ENCODE measurements around the gene SLC1A2. TPM values are rescaled to one million over a fixed set of nuclear protein-coding genes. Genes with fewer than 3 reads are reported as not detected.
A peak's percentile ranks its signal among the peaks of the same experiment; 100 is the strongest.

The SLC1A2 gene
- total and polyA plus RNA-seq, 2 donors (not counting 3 experiments of a cell fraction or from before 2014, with no cell fraction given) = not detected

DNA sequence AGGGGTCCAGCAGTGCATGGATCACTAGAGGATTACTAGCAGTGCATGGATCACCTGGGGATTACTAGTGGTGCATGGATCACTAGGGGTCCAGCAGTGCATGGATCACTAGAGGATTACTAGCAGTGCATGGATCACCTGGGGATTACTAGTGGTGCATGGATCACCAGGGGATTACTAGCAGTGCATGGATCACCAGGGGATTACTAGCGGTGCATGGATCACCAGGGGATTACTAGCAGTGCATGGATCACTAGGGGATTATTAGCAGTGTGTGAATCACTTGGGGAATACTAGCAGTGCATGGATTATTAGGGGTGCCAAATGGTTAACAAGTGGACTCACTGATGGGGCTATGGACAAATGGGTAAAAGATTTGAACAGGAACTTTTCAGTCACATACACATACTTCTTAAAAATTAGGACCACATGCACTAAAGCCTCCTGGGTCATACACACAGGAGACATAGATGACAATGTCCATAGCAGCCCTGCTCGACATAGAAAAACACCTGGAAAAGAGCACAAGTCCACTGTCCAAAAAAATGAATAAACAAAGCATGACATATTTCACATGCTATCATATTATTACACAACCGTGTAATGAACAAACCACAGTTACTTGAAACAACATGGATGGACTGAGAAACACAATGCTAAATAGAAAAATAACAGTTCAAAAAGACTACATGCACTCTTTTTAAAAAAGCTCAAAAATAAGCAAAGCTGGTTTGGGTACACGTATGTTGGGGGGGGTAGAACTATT is 170.6 kb downstream of the SLC1A2 start:
- intact Hi-C loops (cut with micrococcal nuclease) (no loop called here), dilution Hi-C loops (cut with MboI; ENCODE audit: extremely low pct_ligation_motif_present, low sequenced_read_pairs) (no loop called here)
- DNase-seq (ENCODE audit: low read depth, low spot score) (peak; percentile 9), FAIRE-seq (peak; percentile 8)
- H4K20me1 ChIP-seq (replicated peaks; ENCODE audit: control insufficient read depth, extremely low read depth, insufficient read depth, low read length) = no peaks in the 10 kb centered on the region
- H3K36me3 ChIP-seq (ENCODE audit: control insufficient read depth in 2 of 2, extremely low read depth in 1 of 2, insufficient read depth in 2 of 2, low read length in 2 of 2) = no peaks in the 10 kb centered on the region
- no peak overlapping the region for H3K27ac ChIP-seq (ENCODE audit: insufficient read depth, low read depth, low read length)
- no TSS peak for BruUV-seq (replicated peaks)
- no peak overlapping the region for H3K9ac ChIP-seq (replicated peaks; ENCODE audit: extremely low read depth, insufficient read depth, low read length)
- no peaks in the 10 kb centered on the region for H3K9me1 ChIP-seq (replicated peaks; ENCODE audit: control insufficient read depth, extremely low read depth, insufficient read depth, low read length)
- no peaks in the 10 kb centered on the region for H3K9me3 ChIP-seq (replicated peaks; ENCODE audit: control insufficient read depth, insufficient read depth, low read length)
- POLR2A ChIA-PET = no interaction called here
- H3K4me1 ChIP-seq (ENCODE audit: control insufficient read depth, extremely low read depth, insufficient read depth, low read length) = no peaks in the 10 kb centered on the region
- no peak overlapping the region for H2AFZ ChIP-seq (ENCODE audit: low read depth, low read length)
- no peak for TF ChIP-seq EZH2 (IDR thresholded peaks at IDR 0.05; ENCODE audit: borderline replicate concordance, low read depth, low read length, severe bottlenecking)
- CTCF ChIA-PET = no interaction called here
- H3K79me2 ChIP-seq (ENCODE audit: control insufficient read depth, insufficient read depth, low read length) = no peaks in the 10 kb centered on the region
- H3K27me3 ChIP-seq (ENCODE audit: control insufficient read depth in 2 of 2, insufficient read depth in 2 of 2, low read length in 2 of 2) = peaks cover 3 to 20% of the 10 kb centered on the region in 2 experiments
- H3K4me3 ChIP-seq (replicated peaks in 1 of 3; ENCODE audit: insufficient read depth in 1 of 3, low read depth in 1 of 3, low read length in 3 of 3) = no peak overlapping the region
- H3K4me2 ChIP-seq (ENCODE audit: insufficient read depth, low read length) = no peak overlapping the region

DNA sequence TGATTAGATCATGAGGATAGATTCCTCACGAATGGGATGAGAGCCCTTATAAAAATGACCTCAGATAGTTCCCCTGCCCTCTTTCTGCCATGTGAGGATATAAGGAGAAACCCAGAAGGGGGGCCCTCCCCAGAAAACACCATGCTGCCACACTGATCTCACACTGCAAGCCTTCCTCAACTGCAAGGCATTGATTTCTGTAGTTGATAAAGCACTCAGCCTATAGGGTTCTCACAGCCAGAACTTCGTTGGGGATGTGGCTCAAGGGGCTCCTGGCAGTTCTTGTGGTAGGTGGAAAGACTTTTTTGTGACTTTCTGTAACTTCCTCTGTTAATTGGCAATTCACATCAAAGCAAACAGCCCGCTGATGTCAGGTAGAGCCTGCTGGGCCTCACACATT is 171.5 kb downstream of the SLC1A2 start:
- H3K9me3 ChIP-seq (replicated peaks; ENCODE audit: control insufficient read depth, insufficient read depth, low read length) = no peaks in the 10 kb centered on the region
- CTCF ChIA-PET = interaction anchor here (1.1 kb wide), 1 partner anchor 13 kb away, joined by 3 read pairs; no protein-coding TSS in a partner anchor
- H3K36me3 ChIP-seq (ENCODE audit: control insufficient read depth in 2 of 2, extremely low read depth in 1 of 2, insufficient read depth in 2 of 2, low read length in 2 of 2) = no peaks in the 10 kb centered on the region
- no peaks in the 10 kb centered on the region for H4K20me1 ChIP-seq (replicated peaks; ENCODE audit: control insufficient read depth, extremely low read depth, insufficient read depth, low read length)
- TF ChIP-seq MYC (IDR thresholded peaks at IDR 0.05; ENCODE audit: low read depth, low read length) (no peak), JUN (IDR thresholded peaks at IDR 0.05; ENCODE audit: borderline replicate concordance, insufficient read depth, insufficient read length, low read depth) (no peak), FOS (IDR thresholded peaks at IDR 0.05; ENCODE audit: borderline replicate concordance, insufficient read depth, low read length) (no peak), EZH2 (IDR thresholded peaks at IDR 0.05; ENCODE audit: borderline replicate concordance, low read depth, low read length, severe bottlenecking) (no peak), GATA2 (IDR thresholded peaks at IDR 0.05; ENCODE audit: insufficient read depth, insufficient read length, low read depth, low read length) (no peak), POLR2AphosphoS5 (IDR thresholded peaks at IDR 0.05; ENCODE audit: insufficient read depth, low read depth, low read length) (no peak), POLR2A (IDR thresholded peaks at IDR 0.05; ENCODE audit: low read depth, low read length) (no peak)
- TF ChIP-seq, protein P1, sequence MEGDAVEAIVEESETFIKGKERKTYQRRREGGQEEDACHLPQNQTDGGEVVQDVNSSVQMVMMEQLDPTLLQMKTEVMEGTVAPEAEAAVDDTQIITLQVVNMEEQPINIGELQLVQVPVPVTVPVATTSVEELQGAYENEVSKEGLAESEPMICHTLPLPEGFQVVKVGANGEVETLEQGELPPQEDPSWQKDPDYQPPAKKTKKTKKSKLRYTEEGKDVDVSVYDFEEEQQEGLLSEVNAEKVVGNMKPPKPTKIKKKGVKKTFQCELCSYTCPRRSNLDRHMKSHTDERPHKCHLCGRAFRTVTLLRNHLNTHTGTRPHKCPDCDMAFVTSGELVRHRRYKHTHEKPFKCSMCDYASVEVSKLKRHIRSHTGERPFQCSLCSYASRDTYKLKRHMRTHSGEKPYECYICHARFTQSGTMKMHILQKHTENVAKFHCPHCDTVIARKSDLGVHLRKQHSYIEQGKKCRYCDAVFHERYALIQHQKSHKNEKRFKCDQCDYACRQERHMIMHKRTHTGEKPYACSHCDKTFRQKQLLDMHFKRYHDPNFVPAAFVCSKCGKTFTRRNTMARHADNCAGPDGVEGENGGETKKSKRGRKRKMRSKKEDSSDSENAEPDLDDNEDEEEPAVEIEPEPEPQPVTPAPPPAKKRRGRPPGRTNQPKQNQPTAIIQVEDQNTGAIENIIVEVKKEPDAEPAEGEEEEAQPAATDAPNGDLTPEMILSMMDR (IDR thresholded peaks at IDR 0.05; ENCODE audit: extremely low read depth in 1 of 2, insufficient read depth in 1 of 2, low read depth in 1 of 2, low read length in 2 of 2) = no peak
- TF ChIP-seq, protein P2, sequence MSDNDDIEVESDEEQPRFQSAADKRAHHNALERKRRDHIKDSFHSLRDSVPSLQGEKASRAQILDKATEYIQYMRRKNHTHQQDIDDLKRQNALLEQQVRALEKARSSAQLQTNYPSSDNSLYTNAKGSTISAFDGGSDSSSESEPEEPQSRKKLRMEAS (IDR thresholded peaks at IDR 0.05; ENCODE audit: insufficient read depth, insufficient read length) = no peak
- H3K79me2 ChIP-seq (ENCODE audit: control insufficient read depth, insufficient read depth, low read length) = no peaks in the 10 kb centered on the region
- no peak overlapping the region for H2AFZ ChIP-seq (ENCODE audit: low read depth, low read length)
- no peak overlapping the region for H3K4me2 ChIP-seq (ENCODE audit: insufficient read depth, low read length)
- FAIRE-seq = no peak
- peaks cover 3 to 22% of the 10 kb centered on the region in 2 experiments for H3K27me3 ChIP-seq (ENCODE audit: control insufficient read depth in 2 of 2, insufficient read depth in 2 of 2, low read length in 2 of 2)
- no peaks in the 10 kb centered on the region for H3K4me1 ChIP-seq (ENCODE audit: control insufficient read depth, extremely low read depth, insufficient read depth, low read length)
- POLR2A ChIA-PET = no interaction called here
- dilution Hi-C loops (cut with MboI; ENCODE audit: extremely low pct_ligation_motif_present, low sequenced_read_pairs) = no loop called here
- H3K9ac ChIP-seq (replicated peaks; ENCODE audit: extremely low read depth, insufficient read depth, low read length) = no peak overlapping the region
- BruUV-seq (replicated peaks) = no TSS peak
- intact Hi-C loops (cut with micrococcal nuclease) = no loop called here
- H3K9me1 ChIP-seq (replicated peaks; ENCODE audit: control insufficient read depth, extremely low read depth, insufficient read depth, low read length) = no peaks in the 10 kb centered on the region
- no peak for DNase-seq (ENCODE audit: low read depth, low spot score)
- H3K27ac ChIP-seq (ENCODE audit: insufficient read depth, low read depth, low read length) = no peak overlapping the region
- H3K4me3 ChIP-seq (replicated peaks in 1 of 3; ENCODE audit: insufficient read depth in 1 of 3, low read depth in 1 of 3, low read length in 3 of 3) = no peak overlapping the region

Data from endothelial cell of umbilical vein (primary cell).